Thyroid gland (tissue), 4 donors: ENCODE measurements around the gene PIGW. TPM values are rescaled to one million over a fixed set of nuclear protein-coding genes. Genes with fewer than 3 reads are reported as not detected.

Experiments
- DNase-seq, 2 donors: peaks; one replicate each; pipeline ENCODE4 v3.0.0-alpha.2; 2019
- H3K27ac ChIP-seq, 3 donors: fragments of 200-600 bp; sonication (generic); 1 replicate in 2 of 3; 2 replicates in 1 of 3; pipeline ENCODE4 v1.5.1; 2016 to 2019; ENCODE audit warnings: mild to moderate bottlenecking in 1 of 3, moderate library complexity in 1 of 3
- H3K27me3 ChIP-seq: fragments of 200-600 bp; sonication (generic); one replicate; pipeline ENCODE4 v1.5.1; 2019
- H3K36me3 ChIP-seq, 2 donors: fragments of 200-600 bp; sonication (generic); one replicate each; pipeline ENCODE4 v1.5.1; 2016 to 2019
- H3K4me1 ChIP-seq, 2 donors: fragments of 200-600 bp; sonication (generic); one replicate each; pipeline ENCODE4 v1.5.1; 2017 to 2019
- H3K4me3 ChIP-seq, 3 donors: fragments of 200-600 bp; sonication (generic); replicated peaks in 1 of 3; 1 replicate in 2 of 3; 2 replicates in 1 of 3; pipeline ENCODE4 v1.5.1; 2016; ENCODE audit warnings: mild to moderate bottlenecking in 1 of 3
- H3K9me3 ChIP-seq: fragments of 200-600 bp; sonication (generic); one replicate; pipeline ENCODE4 v1.5.1; 2017
- CTCF ChIP-seq, 6 experiments: fragments of 200-600 bp in 3 of 6; fragments of 450-650 bp in 3 of 6; sonication (generic) in 3 of 6; IDR thresholded peaks; one replicate each; pipeline ENCODE4 v1.5.1; 2016 to 2019; ENCODE audit warnings: antibody characterized with exemption in 6 of 6, mild to moderate bottlenecking in 2 of 6, inconsistent platforms in 1 of 6, moderate library complexity in 1 of 6
- POLR2A ChIP-seq, 2 donors: fragments of 450-650 bp; IDR thresholded peaks; one replicate each; pipeline ENCODE4 v1.6.1; 2017; ENCODE audit warnings: antibody characterized with exemption in 2 of 2, mild to moderate bottlenecking in 2 of 2, moderate library complexity in 1 of 2
- WGBS, 2 donors: methylation state at CpG; one replicate each; pipeline ENCODE4 v1.1.5; 2017; 5-methylcytosine and 5-hydroxymethylcytosine counted together
- intact Hi-C: fragments of 100-400 bp; cut with DNase I; formaldehyde crosslinking; loops from one replicate; pipeline ENCODE4 v1.15.1; 2023
- total RNA-seq, 4 donors: library from RNA; depleted of rRNA; stranded (reverse); fragments of >200 nt; gene quantifications; one replicate each; pipeline ENCODE4 v1.2.3, GENCODE V29; 2016

The PIGW gene
- total RNA-seq, 4 donors from 2014 or later: 6.1 to 12.5 (median 7.1) TPM

- WGBS, 2 donors: 93 to 96% methylated on average over 9 of the region's 9 CpGs
- no peaks in the 10 kb centered on the region for H3K27me3 ChIP-seq
- H3K9me3 ChIP-seq: no peaks in the 10 kb centered on the region
- no peak for DNase-seq
- intact Hi-C loops: no loop called here
- H3K36me3 ChIP-seq: peaks cover 0 to 8% of the 10 kb centered on the region in 2 donors
- no peaks in the 10 kb centered on the region for H3K4me1 ChIP-seq
- TF ChIP-seq CTCF (IDR thresholded peaks at IDR 0.05) (no peak), POLR2A (IDR thresholded peaks at IDR 0.05) (no peak)
- no peak overlapping the region for H3K4me3 ChIP-seq
- no peak overlapping the region for H3K27ac ChIP-seq
These were observed 25.4 kb upstream of the PIGW start for GRCh38 chr17:36509272-36509985.

GRCh38 chr17:36510636-36511035 is 24.2 kb upstream of the PIGW start:
- H3K36me3 ChIP-seq: peaks cover 3 to 10% of the 10 kb centered on the region in 2 donors
- no peak for TF ChIP-seq CTCF (IDR thresholded peaks at IDR 0.05)
- TF ChIP-seq POLR2A (IDR thresholded peaks at IDR 0.05): no peak
- H3K27ac ChIP-seq: no peak overlapping the region
- H3K4me3 ChIP-seq: no peak overlapping the region
- intact Hi-C loops: no loop called here
- no peaks in the 10 kb centered on the region for H3K9me3 ChIP-seq
- 76 to 89% methylated on average over 11 to 14 of the region's 14 CpGs for WGBS, 2 donors
- no peaks in the 10 kb centered on the region for H3K27me3 ChIP-seq
- no peaks in the 10 kb centered on the region for H3K4me1 ChIP-seq
- no peak for DNase-seq

DNA sequence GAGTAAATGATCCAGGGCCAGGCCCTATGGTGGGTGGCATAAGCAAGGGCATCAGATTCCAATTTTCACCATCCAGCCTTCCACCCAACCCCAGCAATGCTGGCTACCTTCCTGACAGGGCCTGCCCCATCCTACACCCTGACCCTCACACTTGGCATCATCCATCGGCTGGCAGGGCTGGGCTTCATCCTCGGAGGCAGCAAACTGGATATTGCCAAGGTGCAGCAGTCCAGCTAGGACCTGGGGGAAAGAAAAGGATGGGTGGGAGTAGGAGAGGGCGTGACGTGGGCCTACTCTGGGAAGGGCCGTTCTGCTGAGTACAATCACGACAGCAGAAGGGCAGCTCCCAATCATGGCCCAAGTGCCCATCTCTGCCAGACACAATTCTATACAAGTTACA is 23.6 kb upstream of the PIGW start:
- no peak overlapping the region for H3K27ac ChIP-seq
- 95 to 97% methylated on average over 6 of the region's 6 CpGs for WGBS, 2 donors
- DNase-seq: no peak
- no peak for TF ChIP-seq CTCF (IDR thresholded peaks at IDR 0.05)
- H3K4me1 ChIP-seq: no peaks in the 10 kb centered on the region
- intact Hi-C loops: no loop called here
- no peaks in the 10 kb centered on the region for H3K27me3 ChIP-seq
- peaks cover 3 to 10% of the 10 kb centered on the region in 2 donors for H3K36me3 ChIP-seq
- H3K4me3 ChIP-seq: no peak overlapping the region
- H3K9me3 ChIP-seq: no peaks in the 10 kb centered on the region

GRCh38 chr17:36512641-36513040 is 22.1 kb upstream of the PIGW start:
- Histone ChIP-seq H3K9me3 (no peaks in the 10 kb centered on the region), H3K36me3 (peaks cover 3 to 10% of the 10 kb centered on the region in 2 donors)
- TF ChIP-seq POLR2A (IDR thresholded peaks at IDR 0.05) (no peak), CTCF (IDR thresholded peaks at IDR 0.05) (no peak)

DNA sequence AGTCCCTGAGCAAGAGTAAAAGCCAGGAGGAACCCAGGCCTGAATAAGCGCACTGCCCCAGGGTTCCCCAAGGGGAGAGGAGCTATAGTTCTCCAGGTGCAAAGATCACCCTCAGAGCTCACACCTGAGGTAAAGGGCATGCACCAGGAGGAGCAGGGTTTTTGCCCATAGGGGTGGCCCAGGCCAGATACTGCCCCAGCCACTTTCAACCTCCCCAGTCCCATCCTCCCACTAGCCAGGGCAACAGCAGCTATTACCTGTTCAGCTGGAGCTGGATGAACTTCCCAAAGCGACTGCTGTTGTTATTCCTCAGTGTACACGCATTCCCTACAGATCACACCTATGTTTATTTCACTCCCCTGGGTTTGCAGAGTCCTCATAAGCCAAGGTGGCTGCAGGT is 19.9 kb upstream of the PIGW start:
- Histone ChIP-seq H3K9me3 (no peaks in the 10 kb centered on the region), H3K4me3 (no peak overlapping the region), H3K4me1 (no peaks in the 10 kb centered on the region), H3K27me3 (no peaks in the 10 kb centered on the region), H3K27ac (no peak overlapping the region), H3K36me3 (peaks cover 3 to 10% of the 10 kb centered on the region in 2 donors)
- WGBS, 2 donors: 100% methylated on average over 3 of the region's 3 CpGs
- intact Hi-C loops: no loop called here
- no peak for DNase-seq
- TF ChIP-seq CTCF (IDR thresholded peaks at IDR 0.05): no peak

More at GRCh38 chr17:36512641-36513040, 22.1 kb upstream of the PIGW start:
- Histone ChIP-seq H3K4me3 (no peak overlapping the region), H3K27ac (no peak overlapping the region), H3K27me3 (no peaks in the 10 kb centered on the region), H3K4me1 (no peaks in the 10 kb centered on the region)
- WGBS, 2 donors: 81 to 88% methylated on average over 5 of the region's 5 CpGs
- intact Hi-C loops: no loop called here
- no peak for DNase-seq
